Ovary (tissue), 3 donors: ENCODE data around the gene ZNF346.

Source experiments
- CTCF ChIP-seq, 3 donors: fragments of 450-650 bp in 2 of 3; fragments of 200-600 bp in 1 of 3; IDR thresholded peaks; one replicate each; pipeline versions ENCODE4 v1.5.1 to v1.8.0; 2016 to 2022; ENCODE audit warnings: antibody characterized with exemption in 3 of 3, mild to moderate bottlenecking in 1 of 3
- EP300 ChIP-seq: sonication (generic); formaldehyde crosslinking; IDR thresholded peaks from one replicate; pipeline ENCODE4 v1.6.1; 2017; ENCODE audit warnings: antibody characterized with exemption
- POLR2A ChIP-seq: fragments of 450-650 bp; IDR thresholded peaks from one replicate; pipeline ENCODE4 v1.6.1; 2017; ENCODE audit warnings: antibody characterized with exemption, mild to moderate bottlenecking, moderate library complexity
- donor health status: DM: no; HTN: no; CAD: no.

DNA sequence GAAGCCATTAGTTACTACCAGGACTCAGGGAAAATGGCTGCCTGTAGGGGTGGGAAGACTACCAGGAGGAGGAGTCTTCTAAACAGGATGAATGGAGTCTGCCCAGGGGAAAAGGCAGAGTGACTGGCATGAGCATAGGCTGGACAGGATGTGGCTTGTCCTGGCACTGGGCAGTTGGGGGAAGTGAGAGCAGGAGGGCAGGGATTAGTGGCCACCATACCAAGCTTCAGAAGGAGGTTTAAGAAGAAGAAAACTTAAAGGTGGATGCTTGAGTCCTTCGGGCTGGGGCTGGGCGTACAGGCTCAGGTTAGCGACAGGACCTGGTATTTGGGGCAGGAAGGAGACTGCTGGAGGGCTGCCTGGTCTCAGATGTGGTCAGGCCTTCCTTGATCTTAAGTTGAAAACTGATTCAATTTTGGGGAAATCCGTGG lies 106.1 kb downstream of the ZNF346 start:
- TF ChIP-seq CTCF (IDR thresholded peaks at IDR 0.05): no peak
- no peak for TF ChIP-seq POLR2A
- TF ChIP-seq EP300: no peak
